Pons (tissue), 1 donor: ENCODE data around the gene MAP3K15.

Experiments used
- DNase-seq: peaks from one replicate; pipeline ENCODE4 v3.0.0-alpha.2; 2016; ENCODE audit warnings: low spot score

MAP3K15 gene

GRCh38 chrX:19389227-19389845, 126.0 kb downstream of the MAP3K15 start:
- no peak for DNase-seq

GRCh38 chrX:19388741-19389140, 126.6 kb downstream of the MAP3K15 start:
- DNase-seq = no peak

- no peak for DNase-seq
These were observed 127.1 kb downstream of the MAP3K15 start for GRCh38 chrX:19388064-19388679.

- DNase-seq = no peak
These were observed 128.6 kb downstream of the MAP3K15 start for GRCh38 chrX:19386679-19387078.

DNA sequence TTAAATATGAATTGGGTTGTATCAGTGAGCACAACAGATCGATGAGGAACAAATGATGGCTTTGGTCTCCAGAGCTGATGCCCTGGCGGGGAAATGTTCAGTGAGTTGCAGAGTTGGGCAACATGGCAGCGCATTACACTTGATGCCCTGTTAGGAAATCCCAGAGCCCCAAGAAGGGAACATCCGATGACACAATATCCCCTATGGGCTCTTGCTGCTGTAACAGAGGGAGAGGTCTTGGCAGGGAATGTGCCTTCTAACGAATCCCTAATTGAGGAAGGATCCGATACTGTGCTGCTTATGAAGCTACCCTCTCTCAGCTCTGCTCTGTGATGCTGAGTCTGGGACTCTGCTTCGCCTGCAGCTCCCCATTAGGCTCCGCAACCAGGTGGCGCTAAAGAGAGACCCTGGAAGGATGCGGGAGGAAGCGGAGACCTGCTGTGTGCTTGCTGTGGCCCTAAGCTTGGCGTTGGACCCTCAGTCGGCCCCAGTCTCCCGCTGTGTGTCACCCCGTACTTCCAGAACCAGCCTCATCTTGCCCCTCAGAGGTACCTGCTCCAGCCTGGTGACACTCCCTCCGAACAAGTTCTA, 132.7 kb downstream of the MAP3K15 start:
- peak; percentile 20 for DNase-seq

- no peak for DNase-seq
These were observed 134.0 kb downstream of the MAP3K15 start for GRCh38 chrX:19381326-19381725.

- DNase-seq = no peak
These were observed 137.5 kb downstream of the MAP3K15 start for GRCh38 chrX:19377799-19378198.

DNA sequence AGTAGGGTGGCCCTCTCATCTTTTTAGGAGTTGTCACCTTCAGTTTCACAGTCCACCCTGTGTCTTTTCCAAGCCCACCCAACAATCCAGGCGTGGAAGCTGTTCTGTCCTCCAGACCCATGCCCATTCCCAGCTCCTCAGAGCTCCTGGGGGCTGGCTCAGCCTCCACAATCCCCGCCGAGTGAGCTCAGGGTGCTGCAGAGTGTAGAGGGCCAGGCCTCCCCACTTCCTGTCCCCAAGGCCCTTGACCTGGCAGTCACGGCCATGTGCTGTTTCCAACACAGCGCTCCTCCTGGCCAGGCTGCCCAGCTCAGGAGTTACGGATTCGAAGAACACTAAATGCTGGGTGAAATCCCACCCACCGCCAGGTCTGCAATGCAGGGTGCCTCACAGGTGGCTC, 139.8 kb downstream of the MAP3K15 start:
- no peak for DNase-seq

DNA sequence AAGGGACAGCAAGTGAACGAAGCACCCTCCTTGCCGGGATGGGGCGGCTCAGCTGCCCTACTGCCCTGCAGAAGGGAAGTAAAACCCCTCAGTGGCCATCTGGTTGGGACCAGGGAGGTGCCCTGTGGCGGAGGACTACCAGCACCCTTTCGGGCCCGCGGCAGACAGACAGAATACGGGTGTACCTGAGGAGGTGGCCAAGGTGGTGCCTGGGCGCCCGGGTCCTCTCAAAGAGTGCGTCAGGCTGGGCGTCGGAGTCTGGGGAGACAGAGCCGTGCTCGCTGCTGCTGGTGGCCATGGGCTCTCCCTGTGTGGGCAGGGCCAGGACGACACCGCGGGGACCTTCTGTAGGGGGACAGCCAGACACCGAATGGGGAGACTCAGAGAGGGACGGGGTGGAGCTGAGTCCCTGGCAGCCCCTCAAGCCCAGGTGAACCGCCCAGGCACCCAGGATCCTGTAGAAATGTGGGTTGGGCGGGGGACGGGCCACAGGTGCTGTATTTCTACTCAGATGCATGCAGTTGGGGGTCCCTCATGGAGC, 141.9 kb downstream of the MAP3K15 start:
- no peak for DNase-seq

DNA sequence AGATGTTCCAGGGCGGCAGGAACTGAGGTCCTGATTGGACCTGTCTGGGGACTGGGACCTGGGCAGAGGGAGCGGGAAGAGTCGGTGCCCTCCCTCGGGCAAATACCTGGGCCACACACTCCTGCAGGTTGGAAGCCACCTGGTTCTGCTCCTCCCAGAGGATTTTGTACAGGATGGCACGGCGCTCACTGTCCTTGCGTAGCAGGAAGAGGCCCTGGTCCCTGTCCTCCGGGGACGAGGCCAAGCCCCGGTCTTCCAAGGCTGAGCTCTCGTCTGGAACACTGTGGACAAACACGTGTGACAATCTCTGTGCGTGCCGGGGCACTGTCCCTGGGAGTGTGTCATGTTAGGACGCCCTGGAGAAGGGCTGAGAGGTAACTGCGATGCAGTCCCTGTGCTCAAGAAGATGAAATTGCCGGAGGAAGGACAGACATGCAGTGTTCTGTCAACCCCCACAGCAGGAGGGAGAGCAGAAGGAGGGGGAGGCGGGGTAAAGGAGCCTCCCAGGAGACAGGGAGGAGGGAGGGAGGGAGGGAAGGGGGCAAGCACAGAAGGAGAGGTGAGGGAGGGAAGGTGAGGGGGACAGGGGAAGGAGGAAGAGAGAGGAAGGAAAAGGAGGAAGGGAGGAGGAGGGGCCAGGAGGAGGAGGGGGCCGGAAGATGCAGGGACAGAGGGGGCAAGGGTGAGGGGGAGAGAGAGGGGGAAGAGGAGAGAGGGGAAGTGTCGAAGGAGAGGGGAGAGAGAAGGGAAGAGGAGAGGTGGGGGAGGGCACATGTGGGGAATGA, 142.6 kb downstream of the MAP3K15 start:
- DNase-seq = peak; percentile 0

GRCh38 chrX:19372170-19372546, 143.2 kb downstream of the MAP3K15 start:
- peak; percentile 36 for DNase-seq

- no peak for DNase-seq
These were observed 145.2 kb downstream of the MAP3K15 start for GRCh38 chrX:19370061-19370460.

DNA sequence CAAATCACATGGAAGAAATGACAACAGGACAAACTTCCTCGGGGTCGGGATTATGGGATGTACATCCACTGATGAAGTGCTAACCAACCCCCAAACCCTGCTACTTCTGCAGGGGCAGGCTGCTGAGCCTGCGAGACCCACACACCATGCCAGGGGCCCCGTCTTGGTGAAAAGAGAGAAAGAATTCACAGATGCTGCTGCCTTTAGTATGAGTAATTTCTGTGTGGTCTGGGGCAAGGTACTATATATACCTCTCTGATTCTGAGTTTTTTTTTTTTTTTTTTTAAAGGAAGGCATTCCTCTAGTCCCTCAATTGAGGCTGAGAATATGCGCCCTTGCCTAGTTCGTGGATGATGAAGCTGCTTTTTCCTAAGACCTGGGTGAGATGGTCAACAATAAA, 146.7 kb downstream of the MAP3K15 start:
- DNase-seq = no peak

- no peak for DNase-seq
These were observed 153.6 kb downstream of the MAP3K15 start for GRCh38 chrX:19361701-19362100.

DNA sequence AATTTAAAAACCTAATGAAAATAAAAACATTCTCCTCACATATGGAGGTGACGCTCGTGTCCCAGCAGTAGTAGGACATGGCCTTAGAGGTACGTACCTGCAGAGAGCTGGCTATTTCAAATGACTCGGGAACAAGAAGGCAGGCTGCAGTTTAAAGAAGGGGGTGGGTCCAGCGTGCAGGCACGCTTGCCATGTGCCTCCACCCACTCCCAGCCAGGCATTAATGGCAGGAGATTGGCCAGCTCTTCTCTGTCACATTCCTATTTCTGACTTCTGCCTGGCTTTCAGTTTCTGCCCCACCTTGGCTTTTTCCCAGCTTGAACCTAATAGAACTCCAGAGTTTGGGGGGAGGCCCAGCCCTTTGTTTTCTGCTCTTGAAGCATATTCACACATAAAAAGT, 154.4 kb downstream of the MAP3K15 start:
- DNase-seq = no peak

DNA sequence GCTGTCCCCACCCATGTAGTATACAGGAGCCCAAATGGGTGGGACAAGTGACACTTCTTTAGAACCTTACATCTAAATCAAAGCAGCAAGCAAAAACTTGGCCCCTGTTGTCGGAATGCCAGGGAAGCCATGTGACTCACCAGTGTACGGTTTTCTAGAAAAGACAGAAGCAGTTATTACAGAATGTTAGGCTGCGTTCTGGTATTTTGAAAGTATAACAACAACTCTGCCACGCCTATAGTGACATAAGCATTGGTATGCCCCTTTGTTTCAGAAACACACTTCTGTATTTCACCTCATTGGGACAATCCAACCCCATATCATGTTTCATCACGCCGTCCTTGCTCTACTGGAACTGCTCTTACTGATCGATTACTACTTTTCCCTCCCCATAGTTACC, 156.8 kb downstream of the MAP3K15 start:
- no peak for DNase-seq

DNA sequence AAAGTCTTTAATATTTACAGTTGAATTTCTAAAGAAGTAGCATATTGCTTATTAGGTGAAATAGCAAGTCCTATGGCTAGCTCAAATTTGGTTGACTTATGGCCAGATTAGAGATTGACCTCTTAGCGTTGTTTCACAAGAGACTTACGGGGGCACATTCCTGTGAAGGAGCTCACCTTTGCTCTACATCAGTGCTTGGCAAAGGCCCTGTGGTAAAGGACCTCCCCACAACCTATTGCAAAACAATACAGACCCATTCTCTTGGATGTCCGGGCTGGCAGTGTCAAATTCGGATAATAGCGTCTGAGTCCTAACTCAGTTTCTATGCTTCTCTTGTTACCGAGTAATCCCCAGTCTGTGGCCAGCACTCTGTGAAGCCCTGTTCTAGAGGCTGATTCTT, 160.7 kb downstream of the MAP3K15 start:
- DNase-seq = no peak

DNA sequence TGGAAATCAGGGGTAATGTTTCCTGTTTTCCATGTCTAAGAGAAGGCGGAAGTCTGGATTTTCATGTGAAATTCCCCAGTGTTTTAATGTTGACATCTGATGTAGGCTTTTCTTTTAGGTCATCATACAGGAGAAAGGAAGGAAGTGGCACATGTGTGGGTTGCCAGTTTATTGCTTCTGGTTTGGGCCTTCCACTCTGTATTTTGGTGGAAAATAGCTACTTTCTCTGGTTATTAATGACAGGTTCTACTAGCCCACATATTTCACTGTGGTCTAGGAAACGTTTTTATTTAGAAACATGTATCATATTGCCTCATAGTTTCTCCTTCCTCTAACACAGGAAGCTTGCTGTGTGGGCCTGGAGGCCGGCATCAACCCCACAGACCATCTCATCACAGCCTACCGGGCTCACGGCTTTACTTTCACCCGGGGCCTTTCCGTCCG, 164.3 kb downstream of the MAP3K15 start:
- no peak for DNase-seq

DNA sequence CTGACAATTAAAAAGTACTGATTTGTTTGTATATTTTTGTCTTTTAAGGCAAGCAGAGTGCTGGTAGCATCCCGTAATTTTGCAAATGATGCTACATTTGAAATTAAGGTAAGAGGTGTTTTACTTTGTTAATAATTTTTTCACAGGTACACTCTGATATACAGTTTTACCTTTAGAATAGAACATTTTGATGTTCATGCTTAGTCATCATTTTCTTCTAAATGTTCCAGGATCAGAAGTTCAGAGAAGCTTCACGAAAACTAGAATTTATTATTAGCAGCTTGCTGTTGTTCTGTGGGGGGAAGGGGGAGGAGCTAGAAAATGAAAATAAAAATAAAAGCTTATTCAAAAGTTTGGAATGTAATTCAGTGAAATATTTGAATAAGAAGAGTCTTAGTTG, 166.0 kb downstream of the MAP3K15 start:
- no peak for DNase-seq

- DNase-seq = no peak
These were observed 167.4 kb downstream of the MAP3K15 start for GRCh38 chrX:19347916-19348315.

- no peak for DNase-seq
These were observed 170.6 kb downstream of the MAP3K15 start for GRCh38 chrX:19344661-19345060.

DNA sequence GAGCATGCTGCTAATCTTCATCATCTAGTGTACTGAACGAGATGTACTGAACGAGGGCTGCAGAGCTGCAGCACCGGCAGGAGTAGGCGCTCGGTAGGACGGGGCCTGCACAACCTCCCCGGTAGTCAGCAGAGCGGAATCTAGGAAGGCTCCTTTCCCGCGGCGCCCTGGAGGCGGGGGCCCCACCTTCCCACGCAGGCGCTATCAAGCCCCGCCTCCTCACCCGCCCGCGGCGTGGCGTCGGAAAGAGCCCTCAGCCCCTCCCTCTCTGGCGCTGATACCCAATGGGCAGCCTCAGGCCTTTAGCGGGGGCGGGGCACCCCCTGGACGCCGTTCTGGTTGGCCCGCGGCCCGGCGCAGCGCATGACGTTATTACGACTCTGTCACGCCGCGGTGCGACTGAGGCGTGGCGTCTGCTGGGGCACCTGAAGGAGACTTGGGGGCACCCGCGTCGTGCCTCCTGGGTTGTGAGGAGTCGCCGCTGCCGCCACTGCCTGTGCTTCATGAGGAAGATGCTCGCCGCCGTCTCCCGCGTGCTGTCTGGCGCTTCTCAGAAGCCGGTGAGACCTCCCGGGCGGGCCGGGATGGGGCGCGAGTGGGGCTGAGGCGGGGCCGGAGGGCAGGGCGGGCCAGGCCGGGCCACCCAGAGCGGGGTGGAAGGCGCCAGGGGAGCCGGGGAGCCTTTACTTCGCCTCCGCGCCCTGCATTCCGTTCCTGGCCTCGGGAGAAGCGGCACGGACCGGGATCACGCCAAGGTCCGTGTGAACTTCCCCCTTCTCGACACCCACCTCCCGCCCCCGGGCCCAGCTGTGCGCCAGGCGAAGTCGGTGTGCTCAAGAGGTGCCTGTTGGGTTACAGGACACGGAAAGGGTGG, 171.5 kb downstream of the MAP3K15 start, which contains the start of gene PDHA1:
Gene PDHA1, plus strand, starts transcription at position 393 of the 874 bp plus-strand sequence. Its CDS starts 111 bp downstream, at position 504.
- peak; percentile 90 for DNase-seq
